ENCODE measurements around the gene MAS1. TPM values are rescaled to one million over a fixed set of nuclear protein-coding genes. Genes with fewer than 3 reads are reported as not detected.

The MAS1 gene
- polyA plus RNA-seq, 1 experiment, result not detected

DNA sequence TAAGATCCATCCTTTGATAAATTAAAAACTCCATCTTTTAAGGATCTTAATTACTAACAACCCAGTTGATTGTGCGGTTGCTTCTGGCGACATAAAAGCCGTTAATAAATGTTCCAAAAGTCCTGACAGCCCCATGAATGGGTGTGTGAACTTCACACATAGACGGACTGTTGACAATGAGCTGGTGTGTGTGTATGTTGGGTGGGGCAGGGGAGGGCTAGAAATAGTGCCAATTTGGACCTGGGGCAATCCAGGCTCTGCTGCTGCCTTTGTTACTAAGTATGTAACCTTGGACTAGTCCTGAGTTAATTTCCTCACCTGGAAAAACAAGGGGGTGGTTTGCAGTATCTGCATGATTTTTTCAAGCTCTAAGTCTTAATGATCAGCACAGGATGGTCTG lies 4.2 kb downstream of the MAS1 start:
- peaks cover 5% of the 10 kb centered on the region; the same call in 1 of the 2 replicates for H3K9me3 ChIP-seq (ENCODE audit: control insufficient read depth, insufficient read depth, low read length)
- DNase-seq (ENCODE audit: low read depth, low spot score), result no peak
- no peak overlapping the region for H3K27ac ChIP-seq (ENCODE audit: low read depth, low read length)
- H3K27me3 ChIP-seq (ENCODE audit: control insufficient read depth, insufficient read depth, low read length), result peaks cover 32% of the 10 kb centered on the region
- POLR2A ChIA-PET, result no interaction called here
- TF ChIP-seq, protein P1, sequence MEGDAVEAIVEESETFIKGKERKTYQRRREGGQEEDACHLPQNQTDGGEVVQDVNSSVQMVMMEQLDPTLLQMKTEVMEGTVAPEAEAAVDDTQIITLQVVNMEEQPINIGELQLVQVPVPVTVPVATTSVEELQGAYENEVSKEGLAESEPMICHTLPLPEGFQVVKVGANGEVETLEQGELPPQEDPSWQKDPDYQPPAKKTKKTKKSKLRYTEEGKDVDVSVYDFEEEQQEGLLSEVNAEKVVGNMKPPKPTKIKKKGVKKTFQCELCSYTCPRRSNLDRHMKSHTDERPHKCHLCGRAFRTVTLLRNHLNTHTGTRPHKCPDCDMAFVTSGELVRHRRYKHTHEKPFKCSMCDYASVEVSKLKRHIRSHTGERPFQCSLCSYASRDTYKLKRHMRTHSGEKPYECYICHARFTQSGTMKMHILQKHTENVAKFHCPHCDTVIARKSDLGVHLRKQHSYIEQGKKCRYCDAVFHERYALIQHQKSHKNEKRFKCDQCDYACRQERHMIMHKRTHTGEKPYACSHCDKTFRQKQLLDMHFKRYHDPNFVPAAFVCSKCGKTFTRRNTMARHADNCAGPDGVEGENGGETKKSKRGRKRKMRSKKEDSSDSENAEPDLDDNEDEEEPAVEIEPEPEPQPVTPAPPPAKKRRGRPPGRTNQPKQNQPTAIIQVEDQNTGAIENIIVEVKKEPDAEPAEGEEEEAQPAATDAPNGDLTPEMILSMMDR (IDR thresholded peaks at IDR 0.05; ENCODE audit: low read depth, low read length), result no peak
- CTCF ChIA-PET, result no interaction called here
- H3K4me3 ChIP-seq (ENCODE audit: low read depth, low read length), result no peak overlapping the region

DNA sequence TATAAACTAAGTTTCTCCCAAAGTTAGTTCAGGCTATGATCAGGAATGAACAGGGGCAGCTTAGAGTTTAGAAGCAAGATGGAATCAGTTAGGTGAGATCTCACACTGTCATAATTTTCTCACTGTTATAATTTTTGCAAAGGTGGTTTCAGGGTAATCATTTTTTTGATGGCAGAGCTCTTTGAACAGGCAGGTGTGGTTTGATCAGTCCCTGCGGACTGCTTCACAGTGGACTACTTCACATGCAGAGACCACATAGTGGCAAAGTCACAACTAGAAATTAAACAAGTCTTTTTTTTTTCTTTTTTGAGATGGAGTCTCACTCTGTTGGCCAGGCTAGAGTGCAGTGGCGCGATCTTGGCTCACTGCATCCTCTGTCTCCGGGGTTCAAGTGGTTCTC lies 6.8 kb downstream of the MAS1 start:
- TF ChIP-seq, protein P1 (IDR thresholded peaks at IDR 0.05; ENCODE audit: low read depth, low read length), result no peak
- ChIA-PET POLR2A (no interaction called here), CTCF (no interaction called here)
- no peak for DNase-seq (ENCODE audit: low read depth, low spot score)
- no peak overlapping the region for H3K4me3 ChIP-seq (ENCODE audit: low read depth, low read length)
- peaks cover 15% of the 10 kb centered on the region for H3K27me3 ChIP-seq (ENCODE audit: control insufficient read depth, insufficient read depth, low read length)
- H3K27ac ChIP-seq (ENCODE audit: low read depth, low read length), result no peak overlapping the region
- peaks cover 5% of the 10 kb centered on the region; the same call in 1 of the 2 replicates for H3K9me3 ChIP-seq (ENCODE audit: control insufficient read depth, insufficient read depth, low read length)

DNA sequence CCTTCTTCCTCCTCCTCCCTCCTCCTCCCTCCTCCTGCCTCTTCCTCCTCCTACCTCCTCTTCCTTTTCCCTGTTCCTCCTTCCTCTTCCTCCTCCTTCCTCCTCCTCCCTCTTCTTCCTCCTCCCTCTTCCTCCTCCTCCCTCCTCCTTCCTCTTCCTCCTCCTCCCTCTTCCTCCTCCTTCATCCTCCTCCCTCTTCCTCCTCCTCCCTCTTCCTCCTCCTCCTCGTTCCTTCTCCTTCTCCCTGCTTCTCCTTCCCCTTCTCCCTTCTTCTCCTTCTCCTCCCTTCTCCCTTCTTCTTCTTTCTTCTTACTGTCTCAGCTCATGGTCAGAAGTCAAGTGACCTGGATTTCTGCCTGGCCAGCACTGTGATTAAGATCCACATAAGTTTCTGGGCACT lies 7.7 kb downstream of the MAS1 start:
- Histone ChIP-seq H3K4me3 (ENCODE audit: low read depth, low read length) (no peak overlapping the region), H3K27ac (ENCODE audit: low read depth, low read length) (no peak overlapping the region), H3K9me3 (ENCODE audit: control insufficient read depth, insufficient read depth, low read length) (peaks cover 5% of the 10 kb centered on the region; the same call in 1 of the 2 replicates), H3K27me3 (ENCODE audit: control insufficient read depth, insufficient read depth, low read length) (peaks cover 8% of the 10 kb centered on the region)
- CTCF ChIA-PET, result no interaction called here
- POLR2A ChIA-PET, result no interaction called here
- TF ChIP-seq, protein P1 (IDR thresholded peaks at IDR 0.05; ENCODE audit: low read depth, low read length), result no peak
- DNase-seq (ENCODE audit: low read depth, low spot score), result no peak

DNA sequence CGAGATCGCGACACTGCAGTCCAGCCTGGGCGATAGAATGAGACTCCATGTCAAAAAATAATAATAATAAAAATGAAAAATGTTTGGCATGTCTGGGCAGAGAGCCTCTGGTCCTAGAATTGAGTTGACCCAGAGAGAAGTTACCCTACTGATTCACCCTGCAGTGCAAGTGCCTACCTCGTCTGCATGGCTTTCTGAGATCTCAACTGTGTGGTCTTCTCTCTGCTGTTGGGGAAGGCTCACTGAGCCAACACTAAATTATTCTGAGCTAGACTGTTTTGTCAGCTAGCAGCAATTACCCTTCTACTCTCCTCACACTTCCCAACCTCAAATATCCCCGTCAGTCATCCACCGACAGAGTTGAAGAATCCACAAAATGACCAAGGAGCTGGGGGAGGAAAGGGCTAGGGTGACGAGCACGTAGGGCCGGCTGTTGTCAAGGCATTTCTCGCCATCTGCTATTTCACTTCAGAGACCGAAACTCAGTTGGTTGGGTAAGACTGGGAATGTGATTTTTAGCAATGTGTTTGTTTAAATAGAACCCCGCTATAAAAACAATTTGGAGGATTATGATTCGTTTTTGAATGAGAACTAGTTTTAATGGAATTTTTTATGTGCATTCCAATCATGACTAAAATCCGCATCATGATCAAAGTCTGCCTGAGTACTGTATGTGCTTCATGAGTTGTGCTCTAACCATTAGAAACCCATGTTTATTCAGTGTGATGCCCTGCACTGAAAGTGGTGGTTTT lies 9.4 kb downstream of the MAS1 start:
- Histone ChIP-seq H3K4me3 (ENCODE audit: low read depth, low read length) (peak overlapping the region; percentile 18), H3K27me3 (ENCODE audit: control insufficient read depth, insufficient read depth, low read length) (peaks cover under 1% of the 10 kb centered on the region), H3K9me3 (ENCODE audit: control insufficient read depth, insufficient read depth, low read length) (peaks cover 5% of the 10 kb centered on the region; the same call in 1 of the 2 replicates), H3K27ac (ENCODE audit: low read depth, low read length) (peak overlapping the region; percentile 68)
- ChIA-PET CTCF (interaction anchor here (1.2 kb wide), 1 partner anchor 42 kb away, joined by 3 read pairs; no protein-coding TSS in a partner anchor), POLR2A (interaction anchor here (0.5 to 1.1 kb wide), 4 partner anchors 13 to 1354 kb away, joined by 3 to 4 read pairs (median 3); no protein-coding TSS in a partner anchor)
- TF ChIP-seq, protein P1 (IDR thresholded peaks at IDR 0.05; ENCODE audit: low read depth, low read length), result no peak
- DNase-seq (ENCODE audit: low read depth, low spot score), result peak; percentile 77

DNA sequence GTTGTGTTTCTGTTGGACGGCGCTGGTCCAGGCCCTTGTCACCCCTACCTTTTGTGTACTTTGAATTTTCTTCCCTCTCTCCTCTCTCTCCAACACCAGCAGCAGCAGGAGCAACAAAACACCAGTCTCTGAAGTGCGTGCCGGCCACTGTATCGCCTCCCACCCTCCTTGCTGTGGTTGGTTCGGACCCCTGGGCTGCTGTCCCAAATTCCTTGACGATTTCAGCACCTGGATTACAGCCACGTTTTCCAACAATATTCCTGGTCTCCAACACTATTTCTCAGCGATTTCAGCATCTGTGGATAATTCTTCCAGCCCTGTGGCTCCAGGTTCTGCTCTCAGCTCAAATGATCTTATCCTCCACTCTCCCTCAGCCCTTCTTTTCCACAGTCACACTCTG lies 11.8 kb downstream of the MAS1 start:
- Histone ChIP-seq H3K4me3 (ENCODE audit: low read depth, low read length) (no peak overlapping the region), H3K27ac (ENCODE audit: low read depth, low read length) (no peak overlapping the region), H3K27me3 (ENCODE audit: control insufficient read depth, insufficient read depth, low read length) (peaks cover 2% of the 10 kb centered on the region), H3K9me3 (ENCODE audit: control insufficient read depth, insufficient read depth, low read length) (no peaks in the 10 kb centered on the region)
- POLR2A ChIA-PET, result no interaction called here
- no peak for DNase-seq (ENCODE audit: low read depth, low spot score)
- CTCF ChIA-PET, result no interaction called here
- TF ChIP-seq, protein P1 (IDR thresholded peaks at IDR 0.05; ENCODE audit: low read depth, low read length), result no peak
